Mesendoderm (in vitro differentiated cells): ENCODE data around the gene DCBLD1.

Experiments
- DNase-seq: peaks from one replicate; pipeline ENCODE4 v3.0.0; 2013
- H2AK5ac ChIP-seq: 2 replicates; pipeline ENCODE4 v1.6.1; 2013; ENCODE audit warnings: low read length, inconsistent platforms
- H2BK120ac ChIP-seq: 2 replicates; pipeline ENCODE4 v1.6.1; 2013; ENCODE audit warnings: low read depth, mild to moderate bottlenecking, low read length, moderate library complexity, mixed read lengths
- H2BK15ac ChIP-seq: replicated peaks from 2 replicates; pipeline ENCODE4 v1.6.1; 2013; ENCODE audit warnings: low read depth, mild to moderate bottlenecking, moderate library complexity
- H2BK5ac ChIP-seq: 2 replicates; pipeline ENCODE4 v1.6.1; 2013; ENCODE audit warnings: low read length, inconsistent platforms
- H3K18ac ChIP-seq: 2 replicates; pipeline ENCODE4 v1.6.1; 2013; ENCODE audit warnings: mild to moderate bottlenecking, low read length, mixed read lengths
- H3K23ac ChIP-seq: one replicate; pipeline ENCODE4 v1.6.1; 2013; ENCODE audit warnings: low read length
- H3K27ac ChIP-seq: 2 replicates; pipeline ENCODE4 v1.5.1; 2013; ENCODE audit warnings: low read depth, mild to moderate bottlenecking, inconsistent platforms, low read length, moderate library complexity
- H3K27me3 ChIP-seq: 2 replicates; pipeline ENCODE4 v1.6.1; 2013; ENCODE audit warnings: low read length, control low read depth, mild to moderate bottlenecking, inconsistent platforms; ENCODE audit not compliant: insufficient read depth, poor library complexity
- H3K36me3 ChIP-seq: 2 replicates; pipeline ENCODE4 v1.6.1; 2013; ENCODE audit warnings: low read length, inconsistent platforms; ENCODE audit not compliant: control insufficient read depth, insufficient read depth
- H3K4ac ChIP-seq: one replicate; pipeline ENCODE4 v1.6.1; 2013; ENCODE audit warnings: low read depth, mild to moderate bottlenecking, low read length, moderate library complexity
- H3K4me1 ChIP-seq: 2 replicates; pipeline ENCODE4 v1.6.1; 2013; ENCODE audit warnings: low read depth, low read length, inconsistent platforms; ENCODE audit not compliant: control insufficient read depth
- H3K4me2 ChIP-seq: 2 replicates; pipeline ENCODE4 v1.6.1; 2013; ENCODE audit warnings: low read length
- H3K4me3 ChIP-seq: 2 replicates; pipeline ENCODE4 v1.5.1; 2013; ENCODE audit warnings: mild to moderate bottlenecking, low read length
- H3K56ac ChIP-seq: one replicate; pipeline ENCODE4 v1.6.1; 2013; ENCODE audit warnings: low read length
- H3K79me1 ChIP-seq: 2 replicates; pipeline ENCODE4 v1.6.1; 2013; ENCODE audit warnings: low read length, inconsistent platforms
- H3K79me2 ChIP-seq: 2 replicates; pipeline ENCODE4 v1.6.1; 2013; ENCODE audit warnings: mild to moderate bottlenecking, low read length; ENCODE audit not compliant: control insufficient read depth, insufficient read depth
- H3K9ac ChIP-seq: 2 replicates; pipeline ENCODE4 v1.6.1; 2013; ENCODE audit warnings: low read length, inconsistent platforms
- H4K5ac ChIP-seq: one replicate; pipeline ENCODE4 v1.6.1; 2013; ENCODE audit warnings: low read length
- H4K8ac ChIP-seq: one replicate; pipeline ENCODE4 v1.6.1; 2013; ENCODE audit warnings: low read depth, mild to moderate bottlenecking, control low read depth, low read length, moderate library complexity
- WGBS: extraction: QIAGEN DNeasy Blood & Tissue Kit; methylation state at CpG from one replicate; pipeline ENCODE4 v1.1.7; 2013; ENCODE audit warnings: low lambda C conversion rate, missing lambda C conversion rate; ENCODE audit not compliant: insufficient coverage; ENCODE audit errors: extremely low coverage; 5-methylcytosine and 5-hydroxymethylcytosine counted together

Gene DCBLD1

GRCh38 chr6:117473401-117473800 is 9.1 kb upstream of the DCBLD1 start:
- Histone ChIP-seq H2BK120ac (no peak overlapping the region), H4K5ac (no peak overlapping the region), H4K8ac (no peak overlapping the region), H3K18ac (no peak overlapping the region), H3K4ac (no peak overlapping the region), H3K23ac (no peak overlapping the region), H3K4me1 (peaks cover 4% of the 10 kb centered on the region), H3K4me3 (no peak overlapping the region), H3K56ac (no peak overlapping the region), H3K4me2 (no peak overlapping the region), H2BK5ac (no peak overlapping the region), H3K27ac (no peak overlapping the region), H3K79me1 (no peaks in the 10 kb centered on the region), H3K9ac (no peak overlapping the region), H3K27me3 (no peaks in the 10 kb centered on the region), H3K36me3 (no peaks in the 10 kb centered on the region), H2AK5ac (no peak overlapping the region), H2BK15ac (no peak overlapping the region), H3K79me2 (no peaks in the 10 kb centered on the region)
- no CpG with 5 or more reads among the region's 1 CpG for WGBS
- no peak for DNase-seq

DNA sequence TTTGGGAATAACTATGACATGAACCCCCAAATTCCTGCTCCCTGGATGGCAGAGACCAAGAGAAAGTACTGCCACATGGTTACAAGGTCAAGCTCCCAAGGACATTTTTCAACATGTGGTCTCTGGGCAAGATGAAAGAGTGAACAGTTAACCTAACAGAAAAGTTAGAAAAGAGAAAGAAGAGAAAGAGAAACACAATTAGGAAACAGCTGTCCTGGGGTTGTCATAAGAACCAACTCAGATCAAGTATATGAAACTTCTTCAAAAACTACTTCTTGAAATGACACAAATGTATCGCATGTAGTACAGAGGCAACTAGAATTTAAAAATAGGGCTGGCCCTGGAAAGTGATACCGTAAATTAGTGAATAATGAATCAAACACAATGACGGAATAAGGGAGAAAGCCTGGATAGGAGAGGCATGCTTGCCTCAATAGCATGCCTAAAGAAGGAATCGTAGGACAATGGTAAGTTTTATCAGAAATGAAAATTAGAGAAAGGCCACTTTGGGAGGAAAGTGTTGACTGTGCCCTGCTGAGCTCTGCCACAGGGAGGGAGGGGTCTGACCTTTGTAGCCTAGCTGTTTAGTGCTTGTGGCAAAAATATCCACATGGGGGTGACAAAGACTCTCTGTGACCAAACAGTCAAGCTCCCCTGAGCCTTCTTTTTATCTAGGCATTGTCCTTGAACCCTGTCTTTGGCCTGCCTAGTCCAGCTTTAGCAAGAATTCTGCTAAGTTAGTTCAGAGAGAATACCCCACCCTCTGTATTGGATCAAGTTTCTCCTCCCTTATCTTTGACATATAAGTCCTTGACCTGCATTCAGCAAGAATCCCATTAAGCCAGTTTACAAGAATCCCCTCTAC is 4.3 kb upstream of the DCBLD1 start:
- no peak overlapping the region for H2BK5ac ChIP-seq
- no peaks in the 10 kb centered on the region for H3K36me3 ChIP-seq
- no peak overlapping the region for H4K5ac ChIP-seq
- H2BK15ac ChIP-seq: no peak overlapping the region
- no peaks in the 10 kb centered on the region for H3K79me2 ChIP-seq
- H3K9ac ChIP-seq: no peak overlapping the region
- H3K27ac ChIP-seq: no peak overlapping the region
- no peak overlapping the region for H3K23ac ChIP-seq
- H3K79me1 ChIP-seq: no peaks in the 10 kb centered on the region
- H3K18ac ChIP-seq: no peak overlapping the region
- H2BK120ac ChIP-seq: no peak overlapping the region
- H3K4me1 ChIP-seq: peaks cover 8% of the 10 kb centered on the region
- no peak overlapping the region for H3K4me3 ChIP-seq
- peak; percentile 79 for DNase-seq
- no peak overlapping the region for H2AK5ac ChIP-seq
- WGBS: no CpG with 5 or more reads among the region's 4 CpGs
- no peaks in the 10 kb centered on the region for H3K27me3 ChIP-seq
- H3K4ac ChIP-seq: no peak overlapping the region
- H3K4me2 ChIP-seq: no peak overlapping the region
- no peak overlapping the region for H3K56ac ChIP-seq
- no peak overlapping the region for H4K8ac ChIP-seq

DNA sequence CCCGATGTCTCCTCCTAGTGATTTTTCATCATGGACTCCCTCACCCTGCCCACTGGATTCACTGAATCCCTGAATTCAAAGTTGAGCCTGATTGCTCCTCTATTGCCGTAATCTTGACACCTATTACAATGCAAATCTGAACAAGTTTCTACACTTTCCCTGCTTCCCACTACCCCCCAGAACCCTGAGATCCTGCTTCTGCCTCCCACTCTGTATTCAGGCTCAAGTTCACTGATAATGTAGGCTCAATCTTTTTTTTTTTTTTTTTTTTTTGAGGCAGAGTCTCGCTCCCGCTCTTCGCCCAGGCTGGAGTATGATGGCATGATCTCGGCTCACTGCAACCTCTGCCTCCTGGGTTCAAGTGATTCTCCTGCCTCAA is 3.6 kb upstream of the DCBLD1 start:
- Histone ChIP-seq H2AK5ac (no peak overlapping the region), H3K18ac (no peak overlapping the region), H3K79me1 (no peaks in the 10 kb centered on the region), H3K9ac (no peak overlapping the region), H3K4ac (no peak overlapping the region), H3K79me2 (no peaks in the 10 kb centered on the region), H3K4me1 (peaks cover 8% of the 10 kb centered on the region), H3K36me3 (no peaks in the 10 kb centered on the region), H3K27ac (no peak overlapping the region), H4K8ac (no peak overlapping the region), H2BK120ac (no peak overlapping the region), H3K4me3 (no peak overlapping the region), H3K27me3 (no peaks in the 10 kb centered on the region), H3K23ac (no peak overlapping the region), H4K5ac (no peak overlapping the region), H2BK15ac (no peak overlapping the region), H3K4me2 (no peak overlapping the region), H3K56ac (no peak overlapping the region), H2BK5ac (no peak overlapping the region)
- DNase-seq: no peak
- no CpG with 5 or more reads among the region's 6 CpGs for WGBS

DNA sequence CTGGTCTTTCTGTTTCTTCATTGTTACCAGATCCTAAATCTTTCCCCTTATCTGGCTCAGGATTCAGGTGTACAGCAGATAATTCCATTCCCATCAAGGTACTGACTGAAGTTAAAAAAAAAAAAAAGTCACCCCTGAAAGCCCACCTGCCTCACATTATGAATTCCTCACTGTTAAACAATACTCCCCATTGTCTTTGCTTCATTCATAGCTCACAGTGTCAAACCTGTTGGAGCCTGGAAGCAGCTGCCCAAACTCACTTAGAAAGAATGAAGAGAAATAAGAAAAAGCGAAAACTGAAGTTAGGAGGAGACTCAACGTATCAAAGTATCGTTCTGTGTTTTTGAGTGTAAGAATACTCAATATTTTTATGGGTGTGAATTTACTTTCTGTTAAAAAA is 1.8 kb upstream of the DCBLD1 start:
- H4K5ac ChIP-seq: no peak overlapping the region
- no peak overlapping the region for H3K23ac ChIP-seq
- H3K27ac ChIP-seq: no peak overlapping the region
- H3K56ac ChIP-seq: no peak overlapping the region
- no peaks in the 10 kb centered on the region for H3K79me2 ChIP-seq
- no peak overlapping the region for H2BK5ac ChIP-seq
- no peaks in the 10 kb centered on the region for H3K36me3 ChIP-seq
- H3K9ac ChIP-seq: no peak overlapping the region
- H3K79me1 ChIP-seq: peaks cover 1% of the 10 kb centered on the region
- no peak overlapping the region for H3K4me2 ChIP-seq
- no peak overlapping the region for H3K18ac ChIP-seq
- H4K8ac ChIP-seq: no peak overlapping the region
- no peak for DNase-seq
- no peak overlapping the region for H2BK120ac ChIP-seq
- no peak overlapping the region for H3K4ac ChIP-seq
- no peak overlapping the region for H2BK15ac ChIP-seq
- H3K27me3 ChIP-seq: no peaks in the 10 kb centered on the region
- no peak overlapping the region for H3K4me3 ChIP-seq
- WGBS: no CpG with 5 or more reads among the region's 3 CpGs
- peaks cover 8% of the 10 kb centered on the region for H3K4me1 ChIP-seq
- H2AK5ac ChIP-seq: no peak overlapping the region

GRCh38 chr6:117481278-117481925 is 1.1 kb upstream of the DCBLD1 start:
- no peaks in the 10 kb centered on the region for H3K36me3 ChIP-seq
- H3K23ac ChIP-seq: no peak overlapping the region
- H4K8ac ChIP-seq: no peak overlapping the region
- no peak overlapping the region for H2BK15ac ChIP-seq
- no peak overlapping the region for H2BK5ac ChIP-seq
- H2BK120ac ChIP-seq: no peak overlapping the region
- H3K27me3 ChIP-seq: no peaks in the 10 kb centered on the region
- peak overlapping the region; percentile 52 for H3K4me2 ChIP-seq
- peak; percentile 39 for DNase-seq
- H3K4ac ChIP-seq: no peak overlapping the region
- H3K4me3 ChIP-seq: no peak overlapping the region
- WGBS: no CpG with 5 or more reads among the region's 22 CpGs
- peak overlapping the region; percentile 20 for H3K9ac ChIP-seq
- H3K56ac ChIP-seq: peak overlapping the region; percentile 62
- no peak overlapping the region for H2AK5ac ChIP-seq
- peaks cover 8% of the 10 kb centered on the region for H3K4me1 ChIP-seq
- no peak overlapping the region for H3K18ac ChIP-seq
- H3K79me2 ChIP-seq: peaks cover 1% of the 10 kb centered on the region
- H3K79me1 ChIP-seq: peaks cover 2% of the 10 kb centered on the region
- H3K27ac ChIP-seq: no peak overlapping the region
- H4K5ac ChIP-seq: no peak overlapping the region
